Endothelial cell of umbilical vein (primary cell): ENCODE results near the gene FAM217A. TPM values are rescaled to one million over a fixed set of nuclear protein-coding genes. Genes with fewer than 3 reads are reported as not detected.

ENCODE experiments used
- BruUV-seq: library from RNA; stranded (reverse); fragments of 400-500 nt; replicated peaks from 2 replicates; lab custom pipeline; 2021; lab: Mats Ljungman, UMichigan
- CTCF ChIA-PET: fragments of 300-600, 350-600 bp; sonication (Branson Sonifier 250); formaldehyde crosslinking; loops from one replicate; lab custom pipeline; 2021; ENCODE audit warnings: antibody characterized with exemption, inconsistent platforms; lab: Charles Lee
- POLR2A ChIA-PET: fragments of 300-600, 350-600 bp; sonication (Branson Sonifier 250); formaldehyde crosslinking; loops from one replicate; lab custom pipeline; 2021; ENCODE audit warnings: antibody characterized with exemption, inconsistent platforms; lab: Charles Lee
- DNase-seq: peaks from one replicate; pipeline ENCODE4 v3.0.0-alpha.2; 2011; ENCODE audit warnings: low read depth, low spot score
- FAIRE-seq: peaks from 2 replicates; lab custom pipeline; 2011; peaks lifted over from hg19 to GRCh38; lab: Jason Lieb, UNC
- H2AFZ ChIP-seq: 2 replicates; pipeline ENCODE4 v1.6.0; 2012; ENCODE audit warnings: low read depth, low read length, control low read depth, inconsistent platforms
- H3K27ac ChIP-seq: 2 replicates; pipeline ENCODE4 v1.5.1; 2011; ENCODE audit warnings: low read depth, mild to moderate bottlenecking, control low read depth, low read length, moderate library complexity; ENCODE audit not compliant: insufficient read depth
- H3K27me3 ChIP-seq, 2 experiments: 2 replicates each; pipeline versions ENCODE4 v1.6.0 to v1.6.1; 2011; ENCODE audit warnings: low read length in 2 of 2, mixed read lengths in 1 of 2; ENCODE audit not compliant: control insufficient read depth in 2 of 2, insufficient read depth in 2 of 2
- H3K36me3 ChIP-seq, 2 experiments: 2 replicates in 1 of 2; 3 replicates in 1 of 2; pipeline ENCODE4 v1.5.1; 2011; ENCODE audit warnings: low read length in 2 of 2, mild to moderate bottlenecking in 1 of 2, moderate library complexity in 1 of 2; ENCODE audit not compliant: control insufficient read depth in 2 of 2, insufficient read depth in 2 of 2; ENCODE audit errors: extremely low read depth in 1 of 2
- H3K4me1 ChIP-seq: 3 replicates; pipeline ENCODE4 v1.5.1; 2011; ENCODE audit warnings: mild to moderate bottlenecking, low read length; ENCODE audit not compliant: control insufficient read depth, insufficient read depth; ENCODE audit errors: extremely low read depth
- H3K4me2 ChIP-seq: 2 replicates; pipeline ENCODE4 v1.6.1; 2011; ENCODE audit warnings: low read length, control low read depth, mixed read lengths; ENCODE audit not compliant: insufficient read depth
- H3K4me3 ChIP-seq, 3 experiments: fragments of 200-600 bp in 1 of 3; sonication (generic), shearing (Covaris generic) in 1 of 3; replicated peaks in 1 of 3; 2 replicates each; pipeline ENCODE4 v1.5.1; 2011 to 2016; ENCODE audit warnings: control low read depth in 3 of 3, low read length in 3 of 3, mild to moderate bottlenecking in 2 of 3, inconsistent platforms in 1 of 3, low read depth in 1 of 3, moderate library complexity in 1 of 3; ENCODE audit not compliant: insufficient read depth in 1 of 3
- H3K79me2 ChIP-seq: 2 replicates; pipeline ENCODE4 v1.6.0; 2012; ENCODE audit warnings: low read length, inconsistent platforms; ENCODE audit not compliant: control insufficient read depth, insufficient read depth
- H3K9ac ChIP-seq: replicated peaks from 2 replicates; pipeline ENCODE3; 2011; ENCODE audit warnings: low read length, control low read depth; ENCODE audit not compliant: insufficient read depth; ENCODE audit errors: extremely low read depth
- H3K9me1 ChIP-seq: replicated peaks from 3 replicates; pipeline ENCODE4 v1.6.0; 2011; ENCODE audit warnings: mild to moderate bottlenecking, low read length; ENCODE audit not compliant: control insufficient read depth, insufficient read depth; ENCODE audit errors: extremely low read depth
- H3K9me3 ChIP-seq: replicated peaks from 2 replicates; pipeline ENCODE4 v1.5.1; 2012; ENCODE audit warnings: low read length, inconsistent platforms; ENCODE audit not compliant: control insufficient read depth, insufficient read depth
- H4K20me1 ChIP-seq: replicated peaks from 2 replicates; pipeline ENCODE3; 2011; ENCODE audit warnings: mild to moderate bottlenecking, low read length; ENCODE audit not compliant: control insufficient read depth, insufficient read depth; ENCODE audit errors: extremely low read depth
- EZH2 ChIP-seq: IDR thresholded peaks from 2 replicates; pipeline ENCODE4 v1.6.1; 2012; ENCODE audit warnings: borderline replicate concordance, low read depth, mild to moderate bottlenecking, moderate library complexity, low read length, inconsistent platforms; ENCODE audit not compliant: severe bottlenecking
- FOS ChIP-seq: IDR thresholded peaks from 2 replicates; pipeline ENCODE4 v1.6.1; 2011; ENCODE audit warnings: mild to moderate bottlenecking, low read length, moderate library complexity, borderline replicate concordance; ENCODE audit not compliant: insufficient read depth
- GATA2 ChIP-seq: IDR thresholded peaks from 2 replicates; pipeline ENCODE4 v1.7.0; 2011; ENCODE audit warnings: low read depth, mild to moderate bottlenecking, moderate library complexity, mixed read lengths, low read length; ENCODE audit not compliant: insufficient read length, insufficient read depth
- JUN ChIP-seq: IDR thresholded peaks from 2 replicates; pipeline ENCODE4 v1.6.1; 2011; ENCODE audit warnings: borderline replicate concordance, low read depth; ENCODE audit not compliant: insufficient read length, insufficient read depth
- MYC ChIP-seq: IDR thresholded peaks from one replicate; pipeline ENCODE4 v1.6.1; 2011; ENCODE audit warnings: mild to moderate bottlenecking, low read depth, low read length
- POLR2A ChIP-seq: IDR thresholded peaks from 2 replicates; pipeline ENCODE4 v1.6.1; 2012; ENCODE audit warnings: low read depth, mild to moderate bottlenecking, control low read depth, low read length
- POLR2AphosphoS5 ChIP-seq: IDR thresholded peaks from 2 replicates; pipeline ENCODE4 v1.6.1; 2012; ENCODE audit warnings: low read depth, mild to moderate bottlenecking, control low read depth, low read length, moderate library complexity; ENCODE audit not compliant: insufficient read depth
- dilution Hi-C: fragments of 300-500 bp; cut with MboI; formaldehyde crosslinking; loops from one replicate; pipeline ENCODE4 v1.15.0; 2019; ENCODE audit warnings: low sequenced_read_pairs; ENCODE audit not compliant: extremely low pct_ligation_motif_present
- intact Hi-C: fragments of 100-400 bp; cut with micrococcal nuclease; formaldehyde crosslinking; loops from one replicate; pipeline ENCODE4 v1.10.0; 2022
- polyA plus RNA-seq, 4 experiments: library from polyadenylated mRNA; depleted of rRNA in 3 of 4; stranded (reverse) in 3 of 4; unstranded in 1 of 4; fragments of >200 nt; gene quantifications; 2 replicates each; pipeline versions ENCODE4 v1.2.1 to v1.2.3, GENCODE V29; 2011 to 2012; ENCODE audit warnings: missing spikeins in 1 of 4
- total RNA-seq: library from RNA; stranded (reverse); gene quantifications from 2 replicates; pipeline ENCODE4 v1.2.3, GENCODE V29; 2021
- TF ChIP-seq, protein P1 (sequence below), 2 donors: IDR thresholded peaks; 1 replicate in 1 of 2; 2 replicates in 1 of 2; pipeline ENCODE4 v1.5.1; 2011; ENCODE audit warnings: low read length in 2 of 2, mild to moderate bottlenecking in 2 of 2, moderate library complexity in 2 of 2, control low read depth in 1 of 2, inconsistent platforms in 1 of 2, low read depth in 1 of 2; ENCODE audit not compliant: insufficient read depth in 1 of 2; ENCODE audit errors: extremely low read depth in 1 of 2
- TF ChIP-seq, protein P2 (sequence below): IDR thresholded peaks from 2 replicates; pipeline ENCODE4 v1.6.1; 2011; ENCODE audit not compliant: insufficient read depth, insufficient read length

The FAM217A gene
- total and polyA plus RNA-seq, 2 donors (not counting 3 experiments of a cell fraction or from before 2014, with no cell fraction given): not detected

DNA sequence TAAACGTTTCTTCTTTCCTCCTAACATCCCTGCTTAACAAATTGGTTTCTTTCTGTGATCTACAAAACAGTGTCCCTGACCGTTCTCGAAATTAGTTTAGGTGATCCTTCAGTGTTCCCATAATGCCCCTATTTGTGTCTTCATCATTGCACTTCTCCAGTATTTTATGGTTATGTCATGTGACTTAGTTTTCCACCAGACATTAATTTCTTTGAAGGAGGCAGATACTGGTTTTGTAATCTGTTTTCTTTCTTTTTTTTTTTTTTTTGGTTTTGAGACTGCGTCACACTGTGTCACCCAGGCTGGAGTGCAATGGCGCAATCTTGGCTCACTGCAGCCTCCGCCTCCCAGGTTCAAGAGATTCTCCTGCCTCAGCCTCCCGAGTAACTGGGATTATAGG, 49.2 kb downstream of the FAM217A start:
- dilution Hi-C loops (no loop called here), intact Hi-C loops (no loop called here)
- FAIRE-seq: no peak
- POLR2A ChIA-PET: no interaction called here
- H3K4me3 ChIP-seq: no peak overlapping the region
- no peaks in the 10 kb centered on the region for H3K9me3 ChIP-seq
- peaks cover 2 to 11% of the 10 kb centered on the region in 2 experiments for H3K36me3 ChIP-seq
- H3K9ac ChIP-seq: no peak overlapping the region
- H3K27ac ChIP-seq: no peak overlapping the region
- BruUV-seq: no TSS peak
- no peak overlapping the region for H2AFZ ChIP-seq
- no peaks in the 10 kb centered on the region for H3K9me1 ChIP-seq
- H3K4me2 ChIP-seq: no peak overlapping the region
- peaks cover 12% of the 10 kb centered on the region for H4K20me1 ChIP-seq
- CTCF ChIA-PET: no interaction called here
- no peak for DNase-seq
- H3K79me2 ChIP-seq: peaks cover 96% of the 10 kb centered on the region
- no peaks in the 10 kb centered on the region for H3K27me3 ChIP-seq
- H3K4me1 ChIP-seq: no peaks in the 10 kb centered on the region
- no peak for TF ChIP-seq POLR2A
- no peak for TF ChIP-seq MYC
- no peak for TF ChIP-seq GATA2
- TF ChIP-seq, protein P1, sequence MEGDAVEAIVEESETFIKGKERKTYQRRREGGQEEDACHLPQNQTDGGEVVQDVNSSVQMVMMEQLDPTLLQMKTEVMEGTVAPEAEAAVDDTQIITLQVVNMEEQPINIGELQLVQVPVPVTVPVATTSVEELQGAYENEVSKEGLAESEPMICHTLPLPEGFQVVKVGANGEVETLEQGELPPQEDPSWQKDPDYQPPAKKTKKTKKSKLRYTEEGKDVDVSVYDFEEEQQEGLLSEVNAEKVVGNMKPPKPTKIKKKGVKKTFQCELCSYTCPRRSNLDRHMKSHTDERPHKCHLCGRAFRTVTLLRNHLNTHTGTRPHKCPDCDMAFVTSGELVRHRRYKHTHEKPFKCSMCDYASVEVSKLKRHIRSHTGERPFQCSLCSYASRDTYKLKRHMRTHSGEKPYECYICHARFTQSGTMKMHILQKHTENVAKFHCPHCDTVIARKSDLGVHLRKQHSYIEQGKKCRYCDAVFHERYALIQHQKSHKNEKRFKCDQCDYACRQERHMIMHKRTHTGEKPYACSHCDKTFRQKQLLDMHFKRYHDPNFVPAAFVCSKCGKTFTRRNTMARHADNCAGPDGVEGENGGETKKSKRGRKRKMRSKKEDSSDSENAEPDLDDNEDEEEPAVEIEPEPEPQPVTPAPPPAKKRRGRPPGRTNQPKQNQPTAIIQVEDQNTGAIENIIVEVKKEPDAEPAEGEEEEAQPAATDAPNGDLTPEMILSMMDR (IDR thresholded peaks at IDR 0.05; ENCODE audit: extremely low read depth in 1 of 2, insufficient read depth in 1 of 2, low read depth in 1 of 2, low read length in 2 of 2): no peak
- TF ChIP-seq, protein P2, sequence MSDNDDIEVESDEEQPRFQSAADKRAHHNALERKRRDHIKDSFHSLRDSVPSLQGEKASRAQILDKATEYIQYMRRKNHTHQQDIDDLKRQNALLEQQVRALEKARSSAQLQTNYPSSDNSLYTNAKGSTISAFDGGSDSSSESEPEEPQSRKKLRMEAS: no peak
- TF ChIP-seq POLR2AphosphoS5: no peak
- TF ChIP-seq EZH2: no peak
- TF ChIP-seq JUN: no peak
- TF ChIP-seq FOS: no peak
